Measurements from ENCODE around the gene CCDC107. TPM values are rescaled to one million over a fixed set of nuclear protein-coding genes. Genes with fewer than 3 reads are reported as not detected.
"Not testable (repeated sequence)": the region's sequence is repeated elsewhere in the genome, so short reads cannot be mapped to it uniquely, and the experiment has no call there.

Gene CCDC107
- total RNA-seq, 2 experiments from 2014 or later: 32.7 to 36.3 TPM

DNA sequence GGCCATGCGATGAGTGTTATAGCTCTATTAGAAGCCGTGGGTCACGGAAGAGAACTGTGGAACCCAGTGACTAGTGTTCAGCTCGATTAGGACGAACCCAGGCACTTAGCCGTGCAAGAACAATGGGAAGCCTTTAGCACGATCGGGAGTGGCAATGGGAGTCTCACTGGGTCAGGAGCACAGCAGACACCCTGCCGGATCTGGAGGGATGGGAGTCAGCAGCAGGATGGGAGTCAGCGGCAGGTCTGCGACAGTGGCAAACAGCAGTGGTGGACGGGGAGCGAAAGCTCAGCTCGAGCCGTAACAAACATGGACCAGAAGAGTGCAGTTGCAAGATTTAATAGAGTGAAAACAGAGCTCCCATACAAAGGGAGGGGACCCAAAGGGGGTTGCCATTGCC lies 17.7 kb upstream of the CCDC107 start:
- POLR2A ChIA-PET: interaction anchor here (1.3 to 3.1 kb wide), 3 partner anchors 20 to 29 kb away, joined by 4 to 22 read pairs (median 5); no protein-coding TSS in a partner anchor
- H3K27me3 Mint-ChIP-seq; DNase-seq; H3K9me3 Mint-ChIP-seq; H3K4me3 Mint-ChIP-seq; ATAC-seq (ENCODE audit: low read depth): not testable (repeated sequence)
- Mint-ChIP-seq H3K4me1 (peaks cover 58% of the 10 kb centered on the region), H3K27ac (peak overlapping the region; percentile 62), H3K36me3 (peaks cover 41% of the 10 kb centered on the region)

- not testable (repeated sequence) for ATAC-seq (ENCODE audit: low read depth); H3K27me3 Mint-ChIP-seq
These were observed 16.6 kb upstream of the CCDC107 start for GRCh38 chr9:35641478-35641877.

GRCh38 chr9:35643046-35643445 lies 15.0 kb upstream of the CCDC107 start:
- Mint-ChIP-seq H3K4me1 (peaks cover 49% of the 10 kb centered on the region), H3K36me3 (peaks cover 35% of the 10 kb centered on the region), H3K4me3 (no peak overlapping the region), H3K27ac (no peak overlapping the region), H3K27me3 (no peaks in the 10 kb centered on the region), H3K9me3 (peaks cover 2% of the 10 kb centered on the region)
- no peak for DNase-seq
- POLR2A ChIA-PET: interaction anchor here (9.1 kb wide), 1 partner anchor 23 kb away, joined by 166 read pairs; the partner anchor contains the start of gene CD72
- no peak for ATAC-seq (ENCODE audit: low read depth)

More at GRCh38 chr9:35641478-35641877, 16.6 kb upstream of the CCDC107 start:
- H3K36me3 Mint-ChIP-seq: peaks cover 40% of the 10 kb centered on the region
- not testable (repeated sequence) for H3K9me3 Mint-ChIP-seq, DNase-seq
- peak overlapping the region; percentile 74 for H3K27ac Mint-ChIP-seq
- POLR2A ChIA-PET: interaction anchor here (3.1 kb wide), 1 partner anchor 21 kb away, joined by 22 read pairs; no protein-coding TSS in a partner anchor
- peaks cover 50% of the 10 kb centered on the region for H3K4me1 Mint-ChIP-seq
- peak overlapping the region; percentile 28 for H3K4me3 Mint-ChIP-seq

GRCh38 chr9:35645736-35646135 lies 12.4 kb upstream of the CCDC107 start:
- H3K9me3 Mint-ChIP-seq; ATAC-seq (ENCODE audit: low read depth); H3K27me3 Mint-ChIP-seq; DNase-seq: not testable (repeated sequence)
- POLR2A ChIA-PET: interaction anchor here (0.7 to 9.1 kb wide), 12 partner anchors 15 to 168 kb away, joined by 3 to 214 read pairs (median 8); partner anchors contain the start of genes ARHGEF39, CCDC107, CD72 and CREB3
- Mint-ChIP-seq H3K36me3 (peaks cover 37% of the 10 kb centered on the region), H3K4me1 (peaks cover 44% of the 10 kb centered on the region), H3K27ac (peak overlapping the region; percentile 90), H3K4me3 (peak overlapping the region; percentile 87)

DNA sequence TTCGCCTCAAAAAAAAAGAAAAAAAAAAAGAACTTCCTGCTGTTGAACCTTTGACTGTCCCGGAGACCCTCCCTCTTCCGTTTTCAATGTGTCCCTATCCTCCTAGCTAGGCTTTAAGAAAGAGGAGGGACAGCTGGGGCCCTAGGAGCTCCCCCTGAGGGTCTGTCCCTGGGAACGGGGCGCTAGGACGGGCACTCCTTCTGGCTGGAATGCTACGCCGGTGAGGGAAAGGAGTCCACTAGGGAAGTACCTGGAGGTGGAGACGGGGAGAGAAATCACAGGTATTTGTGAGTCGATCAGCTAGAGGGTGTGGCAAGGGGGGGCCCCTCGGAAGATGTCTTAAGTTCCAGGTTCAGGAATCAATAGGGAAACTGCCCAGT lies 11.9 kb upstream of the CCDC107 start:
- Mint-ChIP-seq H3K27ac (peak overlapping the region; percentile 90), H3K9me3 (no peaks in the 10 kb centered on the region), H3K4me1 (peaks cover 43% of the 10 kb centered on the region), H3K27me3 (no peaks in the 10 kb centered on the region), H3K36me3 (peaks cover 33% of the 10 kb centered on the region), H3K4me3 (peak overlapping the region; percentile 87)
- POLR2A ChIA-PET: interaction anchor here (0.7 to 9.1 kb wide), 13 partner anchors 10 to 567 kb away, joined by 3 to 214 read pairs (median 6); partner anchors contain the start of genes ARHGEF39, CCDC107, CD72 and CREB3
- ATAC-seq (ENCODE audit: low read depth) (no peak), DNase-seq (no peak)

DNA sequence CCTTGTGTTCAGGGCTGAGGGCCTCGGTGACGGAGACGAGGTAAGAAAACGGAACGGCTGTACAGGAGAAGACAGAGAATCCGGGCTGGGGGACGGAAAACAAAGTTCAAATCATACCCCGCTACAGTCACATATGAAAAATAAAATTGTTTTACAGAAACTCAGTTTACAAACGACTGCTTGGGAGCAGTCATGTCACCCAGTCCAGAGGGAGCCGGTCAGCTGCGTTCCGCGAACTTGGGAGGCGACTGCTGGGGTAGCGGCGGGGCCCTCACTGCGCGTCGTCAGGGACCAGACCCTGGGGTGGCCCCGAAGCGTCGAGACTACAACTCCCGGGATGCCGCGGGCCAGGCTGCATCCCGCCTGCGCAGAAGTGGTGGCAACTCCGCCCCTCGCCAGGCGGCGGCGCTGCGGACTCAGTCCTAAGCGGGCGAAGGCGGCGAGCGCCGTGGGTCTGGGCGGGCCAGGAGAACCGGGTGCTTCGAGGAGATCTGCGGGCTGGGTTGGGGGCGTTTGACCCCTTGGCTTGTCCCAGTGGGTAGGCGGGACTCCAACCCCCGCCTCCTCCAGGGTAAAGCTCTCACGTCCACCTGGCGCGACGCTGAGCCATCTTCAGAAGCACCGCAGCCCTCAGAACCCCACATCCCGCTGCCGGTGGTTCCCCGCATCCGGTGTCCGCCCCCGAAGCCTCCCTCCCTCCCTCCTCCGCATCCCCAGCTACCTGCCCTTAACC lies 11.4 kb upstream of the CCDC107 start:
- H3K36me3 Mint-ChIP-seq: peaks cover 28% of the 10 kb centered on the region
- H3K9me3 Mint-ChIP-seq: no peaks in the 10 kb centered on the region
- no peaks in the 10 kb centered on the region for H3K27me3 Mint-ChIP-seq
- peak overlapping the region; percentile 87 for H3K4me3 Mint-ChIP-seq
- ATAC-seq (ENCODE audit: low read depth) (peak; percentile 83), DNase-seq (peak; percentile 98)
- peaks cover 42% of the 10 kb centered on the region for H3K4me1 Mint-ChIP-seq
- H3K27ac Mint-ChIP-seq: peak overlapping the region; percentile 90
- POLR2A ChIA-PET: interaction anchor here (0.7 to 9.1 kb wide), 24 partner anchors 7 to 567 kb away, joined by 3 to 214 read pairs (median 6); partner anchors contain the start of genes ARHGEF39, CCDC107, CD72 and CREB3

- ATAC-seq (ENCODE audit: low read depth): no peak
- Mint-ChIP-seq H3K4me1 (peaks cover 37% of the 10 kb centered on the region), H3K36me3 (peaks cover 15% of the 10 kb centered on the region), H3K9me3 (no peaks in the 10 kb centered on the region), H3K27me3 (no peaks in the 10 kb centered on the region), H3K27ac (peak overlapping the region; percentile 90), H3K4me3 (peak overlapping the region; percentile 87)
- DNase-seq: peak; percentile 67
- POLR2A ChIA-PET: interaction anchor here (0.6 to 9.1 kb wide), 13 partner anchors 10 to 478 kb away, joined by 3 to 214 read pairs (median 6); partner anchors contain the start of genes ARHGEF39, CCDC107, CD72 and CREB3
These were observed 8.4 kb upstream of the CCDC107 start for GRCh38 chr9:35649431-35650340.

GRCh38 chr9:35650341-35651158 lies 7.5 kb upstream of the CCDC107 start, which contains the start of gene SIT1:
Gene SIT1, minus strand, starts transcription at chr9:35650931. Its CDS starts 78 bp downstream, at chr9:35650853.
- POLR2A ChIA-PET: interaction anchor here (0.9 to 9.1 kb wide), 9 partner anchors 10 to 164 kb away, joined by 3 to 214 read pairs (median 12); partner anchors contain the start of genes ARHGEF39, CCDC107, CD72 and CREB3
- DNase-seq (peak; percentile 66), ATAC-seq (ENCODE audit: low read depth) (no peak)
- peak within 1 kb of the TSS; percentile 87 for H3K4me3 Mint-ChIP-seq
- no peaks in the 10 kb centered on the region for H3K27me3 Mint-ChIP-seq
- H3K4me1 Mint-ChIP-seq: peaks cover 33% of the 10 kb centered on the region
- peak within 1 kb of the TSS; percentile 90 for H3K27ac Mint-ChIP-seq
- H3K36me3 Mint-ChIP-seq: peaks cover 15% of the 10 kb centered on the region
- H3K9me3 Mint-ChIP-seq: no peaks in the 10 kb centered on the region

DNA sequence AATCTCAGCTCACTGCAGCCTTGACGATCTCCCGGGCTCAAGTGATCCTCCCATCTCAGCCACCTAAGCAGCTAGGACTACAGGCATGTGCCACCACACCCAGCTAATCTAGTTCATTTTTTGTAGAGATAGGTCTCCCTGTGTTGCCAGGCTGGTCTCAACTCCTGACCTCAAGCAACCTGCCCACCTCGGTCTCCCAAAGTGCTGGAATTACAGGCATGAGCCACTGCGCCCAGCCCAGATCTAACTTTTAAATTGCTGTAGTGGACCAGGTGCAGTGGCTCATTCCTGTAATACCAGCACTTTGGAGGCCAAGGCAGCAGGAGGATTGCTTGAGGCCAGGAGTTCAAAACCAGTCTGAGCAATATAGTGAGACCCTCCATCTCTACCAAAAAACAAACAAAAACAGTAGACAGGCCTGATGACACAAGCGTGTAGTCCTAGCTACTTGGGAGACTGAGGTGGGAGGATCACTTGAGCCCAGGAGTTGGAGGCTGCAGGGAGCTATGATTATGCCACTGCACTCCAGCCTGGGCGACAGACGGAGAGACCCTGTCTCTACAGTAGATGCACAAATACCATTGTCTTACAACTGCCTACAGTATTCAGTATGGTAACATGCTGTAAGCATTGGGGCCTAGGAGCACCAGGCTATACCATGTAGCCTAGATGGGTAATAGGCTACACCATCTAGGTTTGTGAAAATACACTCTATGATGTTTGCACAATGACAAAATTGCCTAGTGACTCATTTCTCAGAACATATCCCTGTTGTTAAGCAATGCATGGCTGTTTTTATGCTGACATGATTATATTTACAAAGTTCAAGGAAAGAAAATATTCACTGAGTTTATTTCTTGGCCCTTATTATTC lies 5.9 kb upstream of the CCDC107 start:
- Mint-ChIP-seq H3K27ac (peak overlapping the region; percentile 40), H3K4me3 (peak overlapping the region; percentile 25), H3K9me3 (no peaks in the 10 kb centered on the region), H3K4me1 (peaks cover 44% of the 10 kb centered on the region), H3K36me3 (peaks cover 13% of the 10 kb centered on the region), H3K27me3 (no peaks in the 10 kb centered on the region)
- DNase-seq (no peak), ATAC-seq (ENCODE audit: low read depth) (no peak)
- POLR2A ChIA-PET: interaction anchor here (0.9 to 9.1 kb wide), 3 partner anchors 9 to 162 kb away, joined by 3 to 214 read pairs (median 166); partner anchors contain the start of genes ARHGEF39, CCDC107, CD72 and HINT2

DNA sequence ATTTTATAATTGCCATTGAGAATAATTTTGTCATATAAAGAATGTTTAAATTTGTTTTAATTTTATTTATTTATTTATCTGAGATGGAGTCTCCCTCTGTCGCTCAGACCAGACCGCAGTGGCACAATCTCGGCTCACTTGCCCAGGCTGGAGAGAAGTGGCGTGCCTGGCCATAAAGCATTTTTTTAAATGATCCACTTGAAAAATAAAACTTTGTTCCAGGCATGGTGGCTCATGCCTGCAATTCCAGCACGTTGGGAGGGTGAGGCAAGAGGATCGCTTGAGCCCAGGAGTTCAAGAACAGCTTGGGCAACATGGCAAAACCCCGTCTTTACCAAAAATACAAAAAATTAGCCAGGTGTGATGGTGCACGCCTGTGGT lies 5.3 kb upstream of the CCDC107 start:
- Mint-ChIP-seq H3K9me3 (no peaks in the 10 kb centered on the region), H3K4me1 (peaks cover 44% of the 10 kb centered on the region), H3K27ac (no peak overlapping the region), H3K27me3 (no peaks in the 10 kb centered on the region), H3K36me3 (peaks cover 15% of the 10 kb centered on the region), H3K4me3 (no peak overlapping the region)
- POLR2A ChIA-PET: interaction anchor here (0.9 kb wide), 1 partner anchor 161 kb away, joined by 3 read pairs; the partner anchor contains the start of gene HINT2
- DNase-seq: no peak
- no peak for ATAC-seq (ENCODE audit: low read depth)

DNA sequence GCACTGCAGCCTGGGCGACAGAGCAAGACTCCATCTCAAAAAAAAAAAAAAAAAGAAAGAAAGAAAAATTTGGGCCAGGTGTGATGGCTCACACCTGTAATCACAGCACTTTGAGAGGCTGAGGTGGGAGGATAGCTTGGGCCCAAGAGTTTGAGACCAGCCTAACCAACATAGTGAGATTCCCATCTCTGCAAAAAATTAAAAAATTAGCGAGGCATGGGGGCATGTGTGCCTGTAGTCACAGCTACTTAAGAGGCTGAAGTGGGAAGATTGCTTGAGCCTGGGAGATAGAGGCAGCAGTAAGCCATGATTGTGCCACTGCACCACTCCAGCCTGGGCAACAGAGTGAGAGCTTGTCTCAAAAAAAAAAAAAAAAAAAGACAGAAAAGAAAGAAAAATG lies 4.5 kb upstream of the CCDC107 start:
- Mint-ChIP-seq H3K4me3 (no peak overlapping the region), H3K27me3 (no peaks in the 10 kb centered on the region), H3K9me3 (no peaks in the 10 kb centered on the region), H3K36me3 (peaks cover 14% of the 10 kb centered on the region), H3K27ac (no peak overlapping the region), H3K4me1 (peaks cover 38% of the 10 kb centered on the region)
- ATAC-seq (ENCODE audit: low read depth) (no peak), DNase-seq (no peak)
- POLR2A ChIA-PET: interaction anchor here (0.6 kb wide), 2 partner anchors 11 to 653 kb away, joined by 3 to 4 read pairs; no protein-coding TSS in a partner anchor

All from activated naive CD8-positive, alpha-beta T cell treated with anti-CD3 and anti-CD28 coated beads, Interleukin-2, amount 10 ng/mL, durations not matched to agents 7 days and 5 days (primary cell).